Adrenal gland (tissue), 5 donors: ENCODE measurements around the gene DPP8.

Source experiments
- POLR2A ChIP-seq, 2 donors: fragments of 450-650 bp; IDR thresholded peaks; one replicate each; pipeline ENCODE4 v1.6.1; 2017; ENCODE audit warnings: antibody characterized with exemption in 2 of 2, mild to moderate bottlenecking in 2 of 2, moderate library complexity in 1 of 2
- TF ChIP-seq, protein P1 (sequence below), 6 experiments: fragments of 450-650 bp in 4 of 6; fragments of 200-600 bp in 2 of 6; sonication (generic) in 1 of 6; IDR thresholded peaks; 1 replicate in 5 of 6; 2 replicates in 1 of 6; pipeline versions ENCODE4 v1.5.1 to v1.8.0; 2016 to 2021; ENCODE audit warnings: antibody characterized with exemption in 6 of 6, mild to moderate bottlenecking in 2 of 6, moderate library complexity in 1 of 6
- donor health status: DM: no; HTN: no; CAD: no.

DNA sequence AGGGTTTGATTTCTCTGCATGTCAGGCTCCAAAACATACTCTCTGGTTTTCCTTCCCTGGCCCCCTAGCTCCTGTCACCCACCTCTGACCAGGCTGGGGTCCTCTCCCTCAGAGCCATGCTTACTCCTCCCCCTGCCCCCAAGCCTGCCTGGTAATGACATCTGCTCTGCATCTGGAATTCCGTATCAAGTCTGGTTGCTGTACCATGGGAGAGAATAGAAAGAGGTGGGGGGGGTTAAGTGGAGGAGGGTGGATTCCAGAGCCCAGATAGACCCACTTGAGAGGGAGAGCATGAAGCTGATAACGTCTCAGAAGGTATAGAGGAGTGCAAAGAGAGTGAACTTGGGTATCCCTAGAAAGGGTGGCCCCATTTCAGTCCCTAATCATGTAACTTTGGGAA, 98.9 kb downstream of the DPP8 start:
- no peak for TF ChIP-seq POLR2A (IDR thresholded peaks at IDR 0.05)
- TF ChIP-seq, protein P1, sequence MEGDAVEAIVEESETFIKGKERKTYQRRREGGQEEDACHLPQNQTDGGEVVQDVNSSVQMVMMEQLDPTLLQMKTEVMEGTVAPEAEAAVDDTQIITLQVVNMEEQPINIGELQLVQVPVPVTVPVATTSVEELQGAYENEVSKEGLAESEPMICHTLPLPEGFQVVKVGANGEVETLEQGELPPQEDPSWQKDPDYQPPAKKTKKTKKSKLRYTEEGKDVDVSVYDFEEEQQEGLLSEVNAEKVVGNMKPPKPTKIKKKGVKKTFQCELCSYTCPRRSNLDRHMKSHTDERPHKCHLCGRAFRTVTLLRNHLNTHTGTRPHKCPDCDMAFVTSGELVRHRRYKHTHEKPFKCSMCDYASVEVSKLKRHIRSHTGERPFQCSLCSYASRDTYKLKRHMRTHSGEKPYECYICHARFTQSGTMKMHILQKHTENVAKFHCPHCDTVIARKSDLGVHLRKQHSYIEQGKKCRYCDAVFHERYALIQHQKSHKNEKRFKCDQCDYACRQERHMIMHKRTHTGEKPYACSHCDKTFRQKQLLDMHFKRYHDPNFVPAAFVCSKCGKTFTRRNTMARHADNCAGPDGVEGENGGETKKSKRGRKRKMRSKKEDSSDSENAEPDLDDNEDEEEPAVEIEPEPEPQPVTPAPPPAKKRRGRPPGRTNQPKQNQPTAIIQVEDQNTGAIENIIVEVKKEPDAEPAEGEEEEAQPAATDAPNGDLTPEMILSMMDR (IDR thresholded peaks at IDR 0.05), result no peak
